DMS79 (cell line): ENCODE measurements around the gene ADRM1.

ENCODE experiments used
- DNase-seq: peaks from one replicate; lab custom pipeline; 2025; lab: John Stamatoyannopoulos, UW

ADRM1 gene

GRCh38 chr20:62339647-62340062, 36.9 kb downstream of the ADRM1 start:
- DNase-seq, result no peak

- no peak for DNase-seq
Observed at GRCh38 chr20:62342910-62343309, 40.1 kb downstream of the ADRM1 start.

GRCh38 chr20:62344092-62344491, 41.3 kb downstream of the ADRM1 start:
- no peak for DNase-seq

GRCh38 chr20:62344782-62345181, 42.0 kb downstream of the ADRM1 start:
- no peak for DNase-seq

GRCh38 chr20:62345681-62346370, 43.0 kb downstream of the ADRM1 start:
- no peak for DNase-seq

GRCh38 chr20:62346398-62347150, 43.8 kb downstream of the ADRM1 start:
- DNase-seq, result no peak

- no peak for DNase-seq
Observed at GRCh38 chr20:62347151-62347404, 44.3 kb downstream of the ADRM1 start.

GRCh38 chr20:62347445-62347844, 44.6 kb downstream of the ADRM1 start:
- DNase-seq, result no peak

- no peak for DNase-seq
Observed at GRCh38 chr20:62348604-62349003, 45.8 kb downstream of the ADRM1 start.

- DNase-seq, result no peak
Observed at GRCh38 chr20:62349556-62350097, 46.8 kb downstream of the ADRM1 start.

- DNase-seq, result peak; percentile 86
Observed at GRCh38 chr20:62350098-62350628, 47.4 kb downstream of the ADRM1 start.

- no peak for DNase-seq
Observed at GRCh38 chr20:62350629-62351422, 48.0 kb downstream of the ADRM1 start.

- no peak for DNase-seq
Observed at GRCh38 chr20:62351469-62352401, 48.9 kb downstream of the ADRM1 start.

GRCh38 chr20:62352402-62353288, 49.8 kb downstream of the ADRM1 start:
- peak; percentile 82 for DNase-seq

GRCh38 chr20:62353289-62354030, 50.7 kb downstream of the ADRM1 start:
- DNase-seq, result no peak

GRCh38 chr20:62354031-62354808, 51.4 kb downstream of the ADRM1 start:
- no peak for DNase-seq

- no peak for DNase-seq
Observed at GRCh38 chr20:62354811-62355341, 52.1 kb downstream of the ADRM1 start.

GRCh38 chr20:62355516-62355877, 52.7 kb downstream of the ADRM1 start:
- DNase-seq, result no peak
